ENCODE measurements around the gene C10orf90.
A peak's percentile ranks its signal among the peaks of the same experiment; 100 is the strongest.
"Not testable (repeated sequence)": the region's sequence is repeated elsewhere in the genome, so short reads cannot be mapped to it uniquely, and the experiment has no call there.

Gene C10orf90

GRCh38 chr10:126583552-126584200, 86.8 kb downstream of the C10orf90 start:
- no peak for DNase-seq (ENCODE audit: low read depth)

GRCh38 chr10:126581648-126582046, 88.8 kb downstream of the C10orf90 start:
- DNase-seq (ENCODE audit: low read depth), result no peak

- no peak for DNase-seq (ENCODE audit: low read depth)
Measured at GRCh38 chr10:126580873-126581647, 89.4 kb downstream of the C10orf90 start.

GRCh38 chr10:126576336-126576735, 94.2 kb downstream of the C10orf90 start:
- no peak for DNase-seq (ENCODE audit: low read depth)

- no peak for DNase-seq (ENCODE audit: low read depth)
Measured at GRCh38 chr10:126570621-126571602, 99.6 kb downstream of the C10orf90 start.

GRCh38 chr10:126570245-126570570, 100.3 kb downstream of the C10orf90 start:
- DNase-seq (ENCODE audit: low read depth), result no peak

GRCh38 chr10:126569513-126570244, 100.8 kb downstream of the C10orf90 start:
- DNase-seq (ENCODE audit: low read depth), result peak; percentile 64

GRCh38 chr10:126568809-126569385, 101.6 kb downstream of the C10orf90 start:
- DNase-seq (ENCODE audit: low read depth), result no peak

- no peak for DNase-seq (ENCODE audit: low read depth)
Measured at GRCh38 chr10:126565871-126566270, 104.6 kb downstream of the C10orf90 start.

- DNase-seq (ENCODE audit: low read depth), result no peak
Measured at GRCh38 chr10:126565441-126565840, 105.1 kb downstream of the C10orf90 start.

- DNase-seq (ENCODE audit: low read depth), result no peak
Measured at GRCh38 chr10:126564326-126564888, 106.1 kb downstream of the C10orf90 start.

- no peak for DNase-seq (ENCODE audit: low read depth)
Measured at GRCh38 chr10:126563361-126563760, 107.1 kb downstream of the C10orf90 start.

- no peak for DNase-seq (ENCODE audit: low read depth)
Measured at GRCh38 chr10:126561921-126562680, 108.4 kb downstream of the C10orf90 start.

GRCh38 chr10:126561294-126561920, 109.1 kb downstream of the C10orf90 start:
- no peak for DNase-seq (ENCODE audit: low read depth)

- no peak for DNase-seq (ENCODE audit: low read depth)
Measured at GRCh38 chr10:126558881-126559280, 111.6 kb downstream of the C10orf90 start.

- no peak for DNase-seq (ENCODE audit: low read depth)
Measured at GRCh38 chr10:126551202-126551601, 119.3 kb downstream of the C10orf90 start.

- not testable (repeated sequence) for DNase-seq (ENCODE audit: low read depth)
Measured at GRCh38 chr10:126550586-126550985, 119.9 kb downstream of the C10orf90 start.

GRCh38 chr10:126549344-126549743, 121.1 kb downstream of the C10orf90 start:
- no peak for DNase-seq (ENCODE audit: low read depth)

- no peak for DNase-seq (ENCODE audit: low read depth)
Measured at GRCh38 chr10:126544565-126544964, 125.9 kb downstream of the C10orf90 start.
